Nephron (organoid): ENCODE measurements around the gene PSD.

Experiments used
- H3K27ac Mint-ChIP-seq, 3 experiments: 2 replicates each; pipeline ENCODE4 v1.8.0; 2020; ENCODE audit warnings: mixed read lengths in 3 of 3, mild to moderate bottlenecking in 2 of 3, moderate library complexity in 1 of 3
- H3K27me3 Mint-ChIP-seq: 2 replicates; pipeline ENCODE4 v1.8.0; 2021; ENCODE audit warnings: low read depth, mild to moderate bottlenecking, moderate library complexity, mixed read lengths
- H3K36me3 Mint-ChIP-seq: 2 replicates; pipeline ENCODE4 v1.8.0; 2020; ENCODE audit warnings: low read depth, mixed read lengths
- H3K4me1 Mint-ChIP-seq: 2 replicates; pipeline ENCODE4 v1.8.0; 2020; ENCODE audit warnings: mixed read lengths
- H3K4me3 Mint-ChIP-seq, 3 experiments: 2 replicates each; pipeline ENCODE4 v1.8.0; 2020; ENCODE audit warnings: mild to moderate bottlenecking in 3 of 3, mixed read lengths in 3 of 3, moderate library complexity in 2 of 3
- H3K9me3 Mint-ChIP-seq: 2 replicates; pipeline ENCODE4 v1.8.0; 2020; ENCODE audit warnings: mixed read lengths
- TF ChIP-seq, protein P1 (sequence below), 3 experiments: fragments of 200-600 bp; sonication (generic); IDR thresholded peaks; one replicate each; pipeline ENCODE4 v1.5.0; 2021; ENCODE audit warnings: antibody characterized with exemption in 3 of 3; ENCODE audit not compliant: unreplicated experiment in 3 of 3

Gene PSD

DNA sequence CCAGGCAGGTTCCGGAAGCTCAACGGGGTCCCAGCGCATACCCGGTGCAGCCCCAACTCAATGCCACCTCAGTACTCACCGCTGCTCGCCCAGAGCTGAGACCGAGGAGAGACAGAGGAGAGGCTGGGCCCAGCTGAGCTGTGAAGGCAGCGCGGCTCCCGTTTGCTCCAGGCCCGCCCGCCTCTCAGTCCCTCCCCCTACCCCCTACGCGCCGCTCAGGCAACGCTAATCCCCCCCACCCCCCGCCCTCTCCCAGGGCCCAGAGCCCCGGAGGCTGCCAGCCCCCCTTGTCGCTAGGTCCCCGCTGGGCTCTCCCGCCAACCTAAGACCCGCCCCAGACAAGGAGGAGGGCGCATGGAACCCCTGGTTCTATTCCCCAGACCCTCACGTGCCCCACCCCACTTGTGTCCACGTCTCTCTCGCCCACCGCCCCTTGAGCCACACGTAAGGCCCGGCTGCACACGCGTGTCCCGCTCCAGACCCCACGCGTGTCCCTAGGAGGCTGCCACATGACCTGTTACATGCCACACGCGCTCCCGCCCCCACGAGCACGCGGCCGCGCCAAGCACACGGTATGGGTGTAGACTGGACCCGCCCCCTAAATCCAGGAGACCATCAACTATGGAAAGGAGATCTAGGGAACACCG, at the start of gene PSD:
TSS of gene PSD (minus strand) at position 164 of the 647 bp plus-strand sequence. CDS start 1,747 bp downstream, outside the sequence.
- H3K9me3 Mint-ChIP-seq, result no peaks in the 10 kb centered on the region
- peaks cover 13% of the 10 kb centered on the region for H3K4me1 Mint-ChIP-seq
- H3K27ac Mint-ChIP-seq, result peak within 1 kb of the TSS in 1 of 3 experiments; percentile 51
- H3K36me3 Mint-ChIP-seq, result peaks cover 3% of the 10 kb centered on the region
- peaks cover 41% of the 10 kb centered on the region for H3K27me3 Mint-ChIP-seq
- peak within 1 kb of the TSS; percentile 92 to 95 (median 95) for H3K4me3 Mint-ChIP-seq
- TF ChIP-seq, protein P1, sequence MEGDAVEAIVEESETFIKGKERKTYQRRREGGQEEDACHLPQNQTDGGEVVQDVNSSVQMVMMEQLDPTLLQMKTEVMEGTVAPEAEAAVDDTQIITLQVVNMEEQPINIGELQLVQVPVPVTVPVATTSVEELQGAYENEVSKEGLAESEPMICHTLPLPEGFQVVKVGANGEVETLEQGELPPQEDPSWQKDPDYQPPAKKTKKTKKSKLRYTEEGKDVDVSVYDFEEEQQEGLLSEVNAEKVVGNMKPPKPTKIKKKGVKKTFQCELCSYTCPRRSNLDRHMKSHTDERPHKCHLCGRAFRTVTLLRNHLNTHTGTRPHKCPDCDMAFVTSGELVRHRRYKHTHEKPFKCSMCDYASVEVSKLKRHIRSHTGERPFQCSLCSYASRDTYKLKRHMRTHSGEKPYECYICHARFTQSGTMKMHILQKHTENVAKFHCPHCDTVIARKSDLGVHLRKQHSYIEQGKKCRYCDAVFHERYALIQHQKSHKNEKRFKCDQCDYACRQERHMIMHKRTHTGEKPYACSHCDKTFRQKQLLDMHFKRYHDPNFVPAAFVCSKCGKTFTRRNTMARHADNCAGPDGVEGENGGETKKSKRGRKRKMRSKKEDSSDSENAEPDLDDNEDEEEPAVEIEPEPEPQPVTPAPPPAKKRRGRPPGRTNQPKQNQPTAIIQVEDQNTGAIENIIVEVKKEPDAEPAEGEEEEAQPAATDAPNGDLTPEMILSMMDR (IDR thresholded peaks at IDR 0.05; ENCODE audit: unreplicated experiment in 3 of 3), result no peak

DNA sequence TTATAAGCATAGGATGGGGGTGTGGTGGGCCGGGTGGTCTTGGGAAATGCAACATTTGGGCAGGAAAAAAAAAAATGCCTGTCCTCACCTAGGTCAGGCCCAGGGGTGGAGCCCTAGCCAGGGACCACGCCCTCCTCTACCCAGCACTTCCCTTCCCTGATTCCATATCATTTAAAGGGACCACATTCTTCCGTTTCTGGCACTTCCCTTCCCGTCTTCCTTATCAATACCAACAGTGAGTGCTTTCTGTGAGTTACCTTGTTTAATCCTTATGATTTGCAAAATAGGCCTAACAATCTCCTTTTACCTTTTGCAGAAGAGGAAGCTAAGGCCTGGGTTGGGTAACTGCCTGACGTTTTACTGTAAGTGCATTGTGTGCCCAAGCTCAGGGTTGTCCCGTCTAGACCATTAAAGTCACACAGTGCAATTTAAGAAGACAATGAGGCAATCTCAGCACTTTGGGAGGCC, 49.4 kb upstream of the PSD start:
- Mint-ChIP-seq H3K9me3 (no peaks in the 10 kb centered on the region), H3K4me3 (no peak overlapping the region), H3K27ac (no peak overlapping the region), H3K27me3 (peaks cover 13% of the 10 kb centered on the region), H3K36me3 (no peaks in the 10 kb centered on the region), H3K4me1 (no peaks in the 10 kb centered on the region)
- TF ChIP-seq, protein P1 (IDR thresholded peaks at IDR 0.05; ENCODE audit: unreplicated experiment in 3 of 3), result no peak

DNA sequence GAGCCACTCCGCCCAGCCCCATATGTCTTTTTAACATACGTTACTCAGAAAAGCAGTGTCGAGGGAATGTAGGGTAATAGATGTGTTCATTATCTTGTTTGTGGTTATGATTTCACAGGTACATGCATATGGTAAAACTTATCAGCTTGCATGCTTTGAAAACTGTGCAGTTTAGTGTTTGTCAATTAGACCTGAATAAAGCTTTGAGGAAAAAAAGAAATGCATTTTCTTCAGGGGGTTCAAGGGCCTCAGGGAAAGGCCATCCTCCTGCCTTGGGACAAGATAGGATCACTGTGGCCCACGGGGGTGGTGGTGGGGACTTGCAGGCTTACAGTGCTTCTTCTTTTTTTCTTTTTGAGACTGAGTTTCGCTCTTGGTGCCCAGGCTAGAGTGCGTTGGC, 48.7 kb upstream of the PSD start:
- Mint-ChIP-seq H3K4me3 (no peak overlapping the region), H3K9me3 (no peaks in the 10 kb centered on the region), H3K27me3 (peaks cover 19% of the 10 kb centered on the region), H3K36me3 (no peaks in the 10 kb centered on the region), H3K4me1 (peaks cover 6% of the 10 kb centered on the region), H3K27ac (no peak overlapping the region)
- TF ChIP-seq, protein P1 (IDR thresholded peaks at IDR 0.05; ENCODE audit: unreplicated experiment in 3 of 3), result no peak

DNA sequence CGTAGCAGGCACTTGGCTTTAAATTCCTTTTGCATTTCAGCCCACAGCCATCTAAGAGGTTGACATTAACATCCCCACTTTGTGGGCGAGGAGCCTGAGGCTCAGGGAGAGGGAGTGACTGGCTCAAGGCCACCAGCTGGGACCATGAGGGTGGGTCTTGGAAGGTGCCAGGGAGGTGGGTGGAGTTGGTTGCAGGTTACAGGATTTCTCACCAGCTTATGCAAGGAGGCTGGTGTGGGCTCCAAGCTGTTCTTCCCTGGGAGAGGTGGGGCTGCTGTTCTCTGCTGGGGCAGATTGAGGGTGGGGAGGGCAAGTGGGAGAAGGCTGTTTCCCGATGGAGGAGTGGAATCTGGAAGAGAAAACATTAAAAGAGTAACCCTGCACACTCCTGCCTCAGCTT, 46.9 kb upstream of the PSD start:
- Mint-ChIP-seq H3K4me1 (peaks cover 19% of the 10 kb centered on the region), H3K9me3 (no peaks in the 10 kb centered on the region), H3K4me3 (no peak overlapping the region), H3K27ac (no peak overlapping the region), H3K36me3 (no peaks in the 10 kb centered on the region), H3K27me3 (peaks cover 30% of the 10 kb centered on the region)
- TF ChIP-seq, protein P1 (IDR thresholded peaks at IDR 0.05; ENCODE audit: unreplicated experiment in 3 of 3), result no peak

DNA sequence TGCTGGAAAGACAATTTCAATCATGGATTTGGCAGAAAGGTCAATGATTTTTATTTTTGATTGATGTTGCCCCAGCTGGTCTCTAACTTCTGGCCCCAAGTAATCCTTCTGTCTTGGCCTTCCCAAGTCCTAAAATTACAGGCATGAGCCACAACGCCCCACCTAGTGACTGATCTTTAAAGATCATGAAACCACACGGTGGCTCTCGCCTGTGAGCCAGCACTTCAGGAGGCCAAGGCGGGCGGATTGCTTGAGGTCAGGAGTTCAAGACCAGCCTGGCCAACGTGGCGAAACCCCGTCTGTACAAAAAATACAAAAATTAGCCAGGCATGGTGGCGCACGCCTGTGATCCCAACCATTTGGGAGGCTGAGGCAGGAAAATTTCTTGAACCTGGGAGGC, 45.4 kb upstream of the PSD start:
- Mint-ChIP-seq H3K4me3 (no peak overlapping the region), H3K4me1 (peaks cover 19% of the 10 kb centered on the region), H3K36me3 (no peaks in the 10 kb centered on the region), H3K27ac (no peak overlapping the region), H3K27me3 (peaks cover 35% of the 10 kb centered on the region), H3K9me3 (no peaks in the 10 kb centered on the region)
- TF ChIP-seq, protein P1 (IDR thresholded peaks at IDR 0.05; ENCODE audit: unreplicated experiment in 3 of 3), result no peak

DNA sequence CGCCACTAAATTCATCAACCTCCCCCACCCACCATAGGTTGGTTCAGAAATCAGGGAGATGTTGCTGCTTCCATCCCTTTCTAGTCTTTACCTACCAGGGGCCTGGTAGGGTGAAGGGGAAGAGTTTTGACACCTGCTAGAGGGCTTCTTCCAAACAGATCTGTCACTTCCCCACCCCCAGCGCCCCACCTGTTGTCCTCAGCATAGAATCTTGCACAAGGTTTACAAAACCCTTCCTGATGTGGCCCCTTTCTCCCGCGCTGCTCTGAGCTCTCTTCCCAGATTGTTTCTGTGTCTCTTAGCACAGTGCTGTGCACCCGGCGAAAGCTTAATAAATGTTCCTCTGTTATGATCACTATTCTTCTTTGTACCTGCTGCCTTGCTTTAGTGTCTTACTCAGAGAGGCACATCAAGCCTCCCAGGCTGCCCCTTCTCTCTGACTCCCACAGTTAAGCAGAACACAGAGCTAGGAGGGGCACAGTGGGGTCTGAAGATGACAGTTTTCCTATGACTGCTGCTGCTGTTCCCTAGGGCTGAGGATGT, 44.0 kb upstream of the PSD start:
- peaks cover 35% of the 10 kb centered on the region for H3K27me3 Mint-ChIP-seq
- TF ChIP-seq, protein P1 (IDR thresholded peaks at IDR 0.05; ENCODE audit: unreplicated experiment in 3 of 3), result no peak
- no peaks in the 10 kb centered on the region for H3K9me3 Mint-ChIP-seq
- peaks cover 19% of the 10 kb centered on the region for H3K4me1 Mint-ChIP-seq
- H3K4me3 Mint-ChIP-seq, result peak overlapping the region; percentile 88 to 91 (median 90)
- no peaks in the 10 kb centered on the region for H3K36me3 Mint-ChIP-seq
- no peak overlapping the region for H3K27ac Mint-ChIP-seq
